K562 (cell line): ENCODE data around the gene CCR5AS.

Experiments
- ADNP ChIP-seq: fragments of 200-800 bp; sonication (Bioruptor generic); IDR thresholded peaks from 2 replicates; pipeline ENCODE4 v1.6.1; 2016; ENCODE audit warnings: missing genetic modification characterization, missing compliant biosample characterization
- COPS2 ChIP-seq: fragments of 450-650 bp; conservative IDR thresholded peaks from 2 replicates; pipeline ENCODE4 v1.6.1; 2016; ENCODE audit warnings: mild to moderate bottlenecking, moderate library complexity
- ETV5 ChIP-seq: sonication (generic); formaldehyde crosslinking; IDR thresholded peaks from 2 replicates; pipeline ENCODE4 v1.4.0; 2020; ENCODE audit warnings: low read depth, mild to moderate bottlenecking, missing genetic modification reagents
- IFI16 ChIP-seq: fragments of 250-450 bp; sonication (Bioruptor Pico); IDR thresholded peaks from 2 replicates; pipeline ENCODE4 v2.1.2; 2022; ENCODE audit warnings: mild to moderate bottlenecking, inconsistent platforms
- NR2C2 ChIP-seq, 2 experiments: fragments of 200-800 bp in 1 of 2; sonication (Bioruptor generic) in 1 of 2; sonication (generic) in 1 of 2; formaldehyde crosslinking in 1 of 2; IDR thresholded peaks; 2 replicates each; pipeline versions ENCODE4 v1.6.1 to v1.8.0; 2016 to 2022; ENCODE audit warnings: mild to moderate bottlenecking in 1 of 2, missing compliant biosample characterization in 1 of 2, missing genetic modification characterization in 1 of 2, missing genetic modification reagents in 1 of 2
- PURB ChIP-seq: sonication (generic); formaldehyde crosslinking; IDR thresholded peaks from 2 replicates; pipeline ENCODE4 v1.9.0; 2021; ENCODE audit warnings: low read depth, mild to moderate bottlenecking, missing genetic modification reagents
- RCOR1 ChIP-seq, 2 experiments: IDR thresholded peaks; 2 replicates each; pipeline ENCODE4 v1.6.1; 2012; ENCODE audit warnings: low read depth in 2 of 2, low read length in 2 of 2, borderline replicate concordance in 1 of 2, improper control_type of control experiment in 1 of 2
- SPI1 ChIP-seq: IDR thresholded peaks from 2 replicates; pipeline ENCODE4 v1.6.1; 2011; ENCODE audit warnings: low read depth, low read length, control low read depth, borderline replicate concordance
- SRSF9 ChIP-seq: fragments of 200-400 bp; formaldehyde crosslinking; IDR thresholded peaks from 2 replicates; pipeline ENCODE4 v1.6.1; 2017; ENCODE audit warnings: low read depth, low read length, borderline replicate concordance
- TBL1XR1 ChIP-seq, 2 experiments: IDR thresholded peaks; 2 replicates each; pipeline ENCODE4 v1.6.1; 2012; ENCODE audit warnings: improper control_type of control experiment in 2 of 2, low read length in 2 of 2, mild to moderate bottlenecking in 1 of 2
- ZNF232 ChIP-seq: sonication (generic); formaldehyde crosslinking; IDR thresholded peaks from 2 replicates; pipeline ENCODE4 v1.8.0; 2022; ENCODE audit warnings: mild to moderate bottlenecking, missing genetic modification reagents
- ZNF561 ChIP-seq: fragments of 450-650 bp; formaldehyde crosslinking; conservative IDR thresholded peaks from 2 replicates; pipeline ENCODE4 v1.4.0; 2020; ENCODE audit warnings: mild to moderate bottlenecking, moderate library complexity
- TF ChIP-seq, protein P1 (sequence below): IDR thresholded peaks from 2 replicates; pipeline ENCODE4 v1.6.1; 2011; ENCODE audit not compliant: insufficient read length; ENCODE audit errors: extremely low read depth
- TF ChIP-seq, protein P2 (sequence below): fragments of 200-800 bp; sonication (Bioruptor generic); IDR thresholded peaks from 2 replicates; pipeline ENCODE4 v1.6.1; 2016; ENCODE audit warnings: missing genetic modification characterization, missing compliant biosample characterization

CCR5AS gene

DNA sequence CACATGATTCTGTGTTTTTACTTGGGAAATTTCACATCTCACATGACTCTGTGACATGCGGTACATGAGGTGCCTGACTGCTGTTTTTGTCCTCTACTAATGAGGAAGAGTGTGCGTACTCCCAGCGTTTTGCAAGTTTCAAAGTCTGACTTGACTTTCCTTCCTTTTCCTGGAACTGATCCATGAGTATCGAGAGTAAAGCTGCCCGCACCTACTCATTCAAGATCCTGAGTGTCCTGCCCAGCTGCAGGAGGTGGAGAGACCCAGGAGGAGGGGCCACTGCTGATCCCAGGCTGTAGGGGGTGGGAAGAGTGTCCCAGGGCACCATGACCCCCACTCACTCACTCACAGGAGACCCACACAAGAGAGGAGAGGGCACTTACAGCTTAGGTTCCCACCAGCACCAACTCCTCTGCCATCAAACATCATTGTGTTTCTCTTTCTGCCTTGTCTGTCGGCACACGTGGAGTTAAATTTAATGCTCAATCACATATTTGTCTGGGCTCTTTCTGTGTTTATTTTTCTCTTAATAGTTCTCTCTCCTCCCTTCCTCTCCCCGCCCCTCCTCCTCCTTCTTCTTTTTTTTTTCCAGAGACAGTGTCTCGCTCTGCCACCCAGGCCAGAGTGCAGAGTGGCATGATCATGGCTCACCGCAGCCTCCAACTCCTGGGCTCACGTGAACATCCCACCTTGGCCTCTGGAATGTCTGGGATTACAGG is 1.4 kb downstream of the CCR5AS start (continued):
- no peak for TF ChIP-seq RCOR1 (IDR thresholded peaks at IDR 0.05; ENCODE audit: borderline replicate concordance in 1 of 2, low read depth in 2 of 2, low read length in 2 of 2)
- no peak for TF ChIP-seq ZNF561 (CRISPR knock-in tag)
- no peak for TF ChIP-seq IFI16 (CRISPR knock-in tag)
- TF ChIP-seq, protein P1, sequence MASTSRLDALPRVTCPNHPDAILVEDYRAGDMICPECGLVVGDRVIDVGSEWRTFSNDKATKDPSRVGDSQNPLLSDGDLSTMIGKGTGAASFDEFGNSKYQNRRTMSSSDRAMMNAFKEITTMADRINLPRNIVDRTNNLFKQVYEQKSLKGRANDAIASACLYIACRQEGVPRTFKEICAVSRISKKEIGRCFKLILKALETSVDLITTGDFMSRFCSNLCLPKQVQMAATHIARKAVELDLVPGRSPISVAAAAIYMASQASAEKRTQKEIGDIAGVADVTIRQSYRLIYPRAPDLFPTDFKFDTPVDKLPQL = no peak
- no peak for TF ChIP-seq ADNP (tag)
- no peak for TF ChIP-seq PURB (CRISPR knock-in tag)
- no peak for TF ChIP-seq TBL1XR1 (IDR thresholded peaks at IDR 0.05; ENCODE audit: low read length in 2 of 2)
- TF ChIP-seq SRSF9 = no peak
- no peak for TF ChIP-seq COPS2
- no peak for TF ChIP-seq NR2C2 (CRISPR knock-in tag; IDR thresholded peaks at IDR 0.05)
- TF ChIP-seq NR2C2 (tag; IDR thresholded peaks at IDR 0.05) = no peak
- TF ChIP-seq ZNF232 = no peak
- TF ChIP-seq ETV5 = no peak
- no peak for TF ChIP-seq SPI1
- TF ChIP-seq, protein P2, sequence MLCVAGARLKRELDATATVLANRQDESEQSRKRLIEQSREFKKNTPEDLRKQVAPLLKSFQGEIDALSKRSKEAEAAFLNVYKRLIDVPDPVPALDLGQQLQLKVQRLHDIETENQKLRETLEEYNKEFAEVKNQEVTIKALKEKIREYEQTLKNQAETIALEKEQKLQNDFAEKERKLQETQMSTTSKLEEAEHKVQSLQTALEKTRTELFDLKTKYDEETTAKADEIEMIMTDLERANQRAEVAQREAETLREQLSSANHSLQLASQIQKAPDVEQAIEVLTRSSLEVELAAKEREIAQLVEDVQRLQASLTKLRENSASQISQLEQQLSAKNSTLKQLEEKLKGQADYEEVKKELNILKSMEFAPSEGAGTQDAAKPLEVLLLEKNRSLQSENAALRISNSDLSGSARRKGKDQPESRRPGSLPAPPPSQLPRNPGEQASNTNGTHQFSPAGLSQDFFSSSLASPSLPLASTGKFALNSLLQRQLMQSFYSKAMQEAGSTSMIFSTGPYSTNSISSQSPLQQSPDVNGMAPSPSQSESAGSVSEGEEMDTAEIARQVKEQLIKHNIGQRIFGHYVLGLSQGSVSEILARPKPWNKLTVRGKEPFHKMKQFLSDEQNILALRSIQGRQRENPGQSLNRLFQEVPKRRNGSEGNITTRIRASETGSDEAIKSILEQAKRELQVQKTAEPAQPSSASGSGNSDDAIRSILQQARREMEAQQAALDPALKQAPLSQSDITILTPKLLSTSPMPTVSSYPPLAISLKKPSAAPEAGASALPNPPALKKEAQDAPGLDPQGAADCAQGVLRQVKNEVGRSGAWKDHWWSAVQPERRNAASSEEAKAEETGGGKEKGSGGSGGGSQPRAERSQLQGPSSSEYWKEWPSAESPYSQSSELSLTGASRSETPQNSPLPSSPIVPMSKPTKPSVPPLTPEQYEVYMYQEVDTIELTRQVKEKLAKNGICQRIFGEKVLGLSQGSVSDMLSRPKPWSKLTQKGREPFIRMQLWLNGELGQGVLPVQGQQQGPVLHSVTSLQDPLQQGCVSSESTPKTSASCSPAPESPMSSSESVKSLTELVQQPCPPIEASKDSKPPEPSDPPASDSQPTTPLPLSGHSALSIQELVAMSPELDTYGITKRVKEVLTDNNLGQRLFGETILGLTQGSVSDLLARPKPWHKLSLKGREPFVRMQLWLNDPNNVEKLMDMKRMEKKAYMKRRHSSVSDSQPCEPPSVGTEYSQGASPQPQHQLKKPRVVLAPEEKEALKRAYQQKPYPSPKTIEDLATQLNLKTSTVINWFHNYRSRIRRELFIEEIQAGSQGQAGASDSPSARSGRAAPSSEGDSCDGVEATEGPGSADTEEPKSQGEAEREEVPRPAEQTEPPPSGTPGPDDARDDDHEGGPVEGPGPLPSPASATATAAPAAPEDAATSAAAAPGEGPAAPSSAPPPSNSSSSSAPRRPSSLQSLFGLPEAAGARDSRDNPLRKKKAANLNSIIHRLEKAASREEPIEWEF (CRISPR knock-in tag) = no peak
